ENCODE results near the gene MRPL11.

MRPL11 gene

DNA sequence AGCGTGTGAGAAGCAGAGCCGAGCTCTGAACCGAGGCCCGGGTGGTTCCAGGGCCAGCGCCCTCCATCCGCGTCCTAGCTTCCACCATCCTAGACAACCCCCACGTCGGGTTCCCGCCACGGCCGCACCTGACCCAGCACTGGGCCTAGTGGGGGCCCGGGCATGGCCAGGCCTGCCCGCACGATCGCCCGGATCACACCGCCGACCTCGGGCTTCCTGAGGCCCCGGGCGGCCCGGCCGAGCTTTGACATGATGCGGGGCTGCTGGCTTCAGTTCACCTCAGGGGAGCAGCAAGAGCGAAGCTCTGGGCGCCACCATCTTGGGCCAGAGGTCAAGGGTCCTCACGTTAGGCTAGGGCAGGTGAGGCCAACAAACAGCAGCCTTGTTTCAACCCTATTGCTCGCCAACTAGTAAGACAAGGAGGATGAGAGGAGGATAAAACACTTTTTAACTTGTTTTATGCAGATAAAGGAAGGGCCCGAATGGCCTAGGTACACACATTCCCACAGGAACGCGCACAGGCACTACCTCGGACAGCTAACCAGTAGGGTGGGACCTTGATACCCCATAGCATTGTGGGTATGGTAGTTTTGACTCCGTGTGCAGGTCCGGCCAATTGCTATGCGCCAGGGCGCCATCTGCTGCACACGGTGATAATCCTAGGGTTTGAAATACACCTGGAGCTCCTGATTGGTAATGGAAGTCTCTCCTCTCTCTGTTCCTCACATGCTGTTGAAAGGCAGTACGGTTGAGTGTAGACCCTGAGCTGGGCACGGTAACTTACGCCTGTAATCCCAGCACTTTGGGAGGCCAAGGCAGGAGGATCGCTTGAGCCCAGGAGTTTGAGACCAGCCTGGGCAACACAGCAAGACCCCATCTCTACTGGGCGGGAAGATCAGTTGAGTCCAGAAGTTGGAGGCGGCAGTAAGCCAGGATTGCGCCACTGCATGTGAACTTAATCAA lies at the start of gene MRPL11:
TSS of gene MRPL11 (minus strand) at position 345 of the 963 bp plus-strand sequence. CDS start at position 251, 94 bp downstream.
- peak; percentile 97 to 98 for ATAC-seq

DNA sequence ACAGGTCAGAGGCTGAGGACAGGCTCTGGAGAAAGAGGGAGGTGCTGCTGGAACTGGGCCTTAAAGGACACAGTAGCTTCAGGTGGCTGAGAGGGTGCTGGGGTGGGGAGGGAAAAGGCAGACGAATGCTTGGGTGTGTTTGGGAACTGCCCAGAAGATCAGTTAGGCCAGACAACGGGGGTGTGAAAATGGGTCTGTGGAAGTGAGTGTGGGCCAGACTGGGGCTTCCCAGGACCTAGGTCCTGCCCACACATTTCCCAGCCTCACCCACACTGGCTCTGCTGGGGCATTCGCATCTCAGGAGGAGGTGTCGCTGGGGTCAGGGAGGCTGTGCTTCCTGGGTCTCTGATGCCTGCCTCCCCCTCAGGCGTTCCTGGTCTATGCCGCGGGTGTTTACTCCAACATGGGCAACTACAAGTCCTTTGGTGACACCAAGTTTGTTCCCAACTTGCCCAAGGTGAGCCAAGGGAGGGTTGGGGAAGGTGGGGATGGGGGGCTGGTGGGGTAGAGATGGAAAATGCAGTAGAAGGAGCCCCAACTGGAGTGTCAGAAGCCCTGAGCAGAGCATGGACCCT lies 46.2 kb upstream of the MRPL11 start:
- ATAC-seq = no peak

DNA sequence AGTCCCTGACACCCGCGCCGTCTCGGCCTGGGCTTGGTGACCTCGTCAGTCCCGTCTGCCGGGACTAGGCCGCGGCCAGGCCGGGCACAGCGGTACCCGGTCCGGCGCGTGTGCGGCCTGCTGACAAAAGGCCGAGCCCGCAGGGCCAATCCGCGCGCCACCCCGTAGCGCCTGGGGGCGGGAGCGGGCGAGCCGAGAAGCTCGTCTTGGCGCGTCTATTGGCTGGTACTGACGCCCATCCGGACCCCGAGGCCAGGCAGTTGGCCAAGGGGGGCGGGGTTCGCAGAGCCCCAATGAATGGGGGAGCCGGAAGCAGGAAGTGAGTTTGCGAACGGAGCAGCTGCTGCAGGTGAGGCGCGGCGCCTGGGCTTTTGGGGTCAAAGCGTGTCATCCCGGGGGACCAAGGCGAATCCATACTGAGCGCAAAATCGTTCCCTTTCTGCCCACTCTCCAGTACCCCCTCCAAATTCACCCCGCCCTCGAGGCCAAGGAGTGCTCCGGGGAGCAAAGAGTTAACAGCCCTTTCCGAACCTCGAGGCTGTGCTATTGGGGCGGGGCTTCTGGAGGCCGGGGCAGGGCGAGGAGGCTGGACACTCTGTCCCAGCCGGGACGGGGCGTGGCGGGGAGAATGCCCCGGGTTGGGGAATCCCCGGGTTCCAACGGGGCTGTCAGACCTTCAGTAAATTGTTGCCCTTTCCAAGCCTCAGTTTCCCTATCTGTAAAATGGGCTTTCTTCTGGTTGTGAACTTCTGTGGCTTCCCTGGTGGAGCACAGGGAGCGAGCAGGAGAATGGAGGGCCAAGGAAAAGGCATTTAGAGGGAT lies 41.7 kb upstream of the MRPL11 start, which contains the start of gene DPP3:
TSS of gene DPP3 (plus strand) at position 318 of the 822 bp plus-strand sequence. CDS start 1,767 bp downstream, outside the sequence.
- peak; percentile 98 for ATAC-seq

DNA sequence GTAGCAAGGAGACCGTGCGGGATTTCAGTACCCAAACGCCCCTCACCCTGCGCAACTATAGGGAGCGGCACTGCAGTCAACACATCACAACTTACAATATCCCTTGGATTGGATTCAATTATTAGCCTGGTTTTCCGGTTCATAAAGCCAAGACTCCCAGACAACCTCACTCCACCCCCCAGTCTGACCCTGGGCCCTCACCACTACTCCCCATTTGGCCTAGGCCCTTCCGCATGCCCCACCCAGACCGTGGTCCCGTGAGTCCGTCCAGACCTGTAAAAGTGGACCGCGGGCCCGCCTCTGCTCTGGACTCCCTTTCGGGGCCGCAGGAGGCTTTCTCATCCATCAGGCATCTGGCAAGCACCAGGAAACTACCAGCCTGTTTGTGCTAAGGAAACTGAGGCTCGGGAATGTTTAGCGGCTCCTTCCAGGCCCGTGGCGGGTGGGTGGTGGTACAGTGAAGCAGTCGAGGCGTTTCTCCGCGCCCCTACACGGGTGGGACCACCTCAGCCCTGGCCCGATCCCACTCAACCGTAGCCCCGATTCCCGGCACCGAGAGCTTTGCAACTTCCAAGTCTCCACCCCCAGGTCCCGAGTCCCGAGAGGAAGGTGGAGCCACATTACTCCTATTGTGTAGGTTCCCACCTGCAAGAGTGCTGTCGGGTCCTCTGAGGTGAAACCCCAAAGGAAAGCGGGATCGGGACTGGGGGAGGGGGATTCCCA lies 40.9 kb upstream of the MRPL11 start:
- peak in 1 of 2 donors; percentile 8 for ATAC-seq

DNA sequence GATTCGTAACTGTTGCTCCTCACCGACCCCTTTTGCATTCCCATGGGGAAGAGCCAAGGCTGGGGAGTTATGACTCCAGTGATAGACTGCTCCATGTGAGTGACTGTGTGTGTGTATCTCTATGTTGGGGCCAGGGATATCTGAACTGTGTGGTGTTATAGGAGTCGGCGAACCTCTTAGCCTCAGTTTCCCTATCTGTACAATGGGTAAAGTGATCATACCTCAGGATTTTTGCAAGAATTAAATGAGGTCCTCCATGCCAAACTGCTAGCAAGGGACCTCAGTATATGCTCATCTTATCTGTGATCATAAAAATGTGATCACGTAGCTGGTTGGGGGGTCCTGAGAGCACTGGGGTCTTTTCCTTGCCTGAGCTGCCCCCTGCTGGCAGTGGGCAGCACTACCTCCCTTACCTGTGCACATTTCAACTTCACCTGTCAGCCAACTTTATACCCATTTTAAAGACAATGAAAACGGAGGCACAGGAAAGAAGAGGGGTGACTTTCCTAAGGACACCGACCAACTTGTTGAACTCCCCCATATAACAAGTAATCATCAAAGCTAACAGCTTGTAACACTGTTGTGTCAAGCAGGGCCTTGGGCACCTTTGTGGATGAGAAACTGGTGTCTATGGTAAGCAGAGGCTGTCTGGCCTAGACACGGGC lies 40.2 kb upstream of the MRPL11 start:
- ATAC-seq = no peak

DNA sequence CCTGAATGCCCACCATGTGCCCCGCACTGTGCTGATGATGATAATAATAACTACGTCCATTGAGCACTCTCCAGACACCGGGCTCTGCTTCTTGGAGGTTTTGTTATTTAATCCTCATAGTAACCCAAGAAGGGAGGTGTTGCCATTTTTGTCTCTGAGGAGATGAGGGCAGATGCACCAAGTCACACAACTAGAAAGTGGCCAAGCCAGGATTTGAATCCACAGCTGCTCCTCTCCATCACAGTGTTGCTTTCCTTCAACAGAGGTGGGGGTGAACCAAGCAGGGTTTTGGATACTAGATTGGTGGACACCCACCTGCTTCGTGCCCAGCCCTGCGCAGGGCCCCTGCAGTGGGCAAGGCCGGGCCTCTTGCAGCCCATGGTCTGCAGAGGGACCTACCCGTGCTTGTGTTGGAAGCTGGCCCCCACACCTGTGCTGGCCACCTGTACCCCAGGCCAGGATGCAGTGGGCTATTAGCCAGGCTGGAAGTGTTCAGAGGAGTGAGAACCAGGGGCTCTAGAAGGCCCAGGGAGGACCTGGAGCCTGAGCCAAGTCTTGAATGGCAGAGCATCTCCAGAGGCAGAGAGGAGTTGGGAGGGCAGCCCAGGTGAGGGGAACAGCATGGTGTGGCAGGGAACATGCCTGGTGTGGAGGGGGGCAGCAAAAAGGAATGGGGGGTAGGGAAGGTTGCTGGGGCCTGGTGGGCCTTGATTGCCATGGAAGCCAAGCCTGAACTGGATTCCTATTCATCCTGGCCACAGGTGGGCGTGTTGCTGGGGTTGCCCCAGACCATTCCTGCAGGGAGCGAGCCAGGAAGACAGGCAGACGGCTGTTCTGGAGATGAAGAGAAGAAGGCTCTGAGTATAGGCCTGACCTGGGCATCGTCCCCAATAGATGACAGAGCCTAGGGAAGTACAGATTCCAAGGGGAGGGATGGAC lies 38.9 kb upstream of the MRPL11 start:
- no peak for ATAC-seq

DNA sequence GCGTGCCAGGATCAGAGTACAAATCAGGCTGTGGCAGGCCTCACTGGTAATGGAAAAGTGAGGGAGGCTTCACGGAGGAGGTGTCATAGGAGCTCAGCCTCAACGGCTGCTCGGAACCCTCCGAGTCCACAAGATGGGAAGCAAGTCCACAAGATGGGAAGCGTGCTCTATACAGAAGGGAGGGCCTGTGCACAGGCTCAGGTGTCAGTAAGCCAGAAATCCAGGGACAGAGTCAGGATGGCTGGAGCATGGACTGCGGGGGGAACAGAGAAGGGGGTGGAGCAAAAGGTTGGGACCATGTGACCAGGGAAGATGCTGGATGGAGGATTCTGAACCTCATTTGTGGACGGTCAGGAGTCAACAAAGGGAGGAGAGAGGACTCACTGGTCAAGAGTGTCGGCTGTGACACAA lies 38.2 kb upstream of the MRPL11 start:
- ATAC-seq = no peak

DNA sequence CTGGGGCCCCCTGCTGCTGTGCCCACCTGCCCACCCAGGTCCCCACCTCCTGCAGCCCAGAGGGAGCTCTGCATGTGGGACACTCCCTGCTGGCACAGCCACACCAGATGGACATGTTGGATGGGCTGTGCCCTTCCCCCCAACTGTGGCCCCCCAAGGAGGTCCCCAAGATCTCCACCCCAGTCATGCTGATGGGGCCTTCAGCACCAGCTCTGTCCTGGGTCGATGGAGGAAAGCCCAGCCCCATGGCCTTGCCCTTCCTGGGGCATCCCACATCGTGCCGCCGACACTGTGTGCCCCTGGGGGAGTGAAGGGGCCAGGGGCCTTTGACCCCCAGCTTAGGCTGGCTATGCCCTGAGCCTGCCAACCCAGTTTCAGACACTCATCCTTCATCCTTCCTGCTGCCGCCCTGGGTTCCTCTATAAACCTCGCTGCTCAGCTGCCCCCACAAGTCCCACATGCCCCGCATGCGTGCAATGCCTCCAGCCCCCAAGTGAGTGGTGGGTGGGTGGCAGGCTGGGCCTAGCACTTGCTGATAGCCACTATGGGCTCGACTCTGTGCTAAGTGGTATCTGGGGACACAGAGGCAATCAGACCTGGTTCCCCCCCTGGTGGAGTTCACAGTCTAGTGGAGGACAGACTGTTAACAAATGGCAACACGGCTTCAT lies 37.7 kb upstream of the MRPL11 start:
- ATAC-seq = no peak

DNA sequence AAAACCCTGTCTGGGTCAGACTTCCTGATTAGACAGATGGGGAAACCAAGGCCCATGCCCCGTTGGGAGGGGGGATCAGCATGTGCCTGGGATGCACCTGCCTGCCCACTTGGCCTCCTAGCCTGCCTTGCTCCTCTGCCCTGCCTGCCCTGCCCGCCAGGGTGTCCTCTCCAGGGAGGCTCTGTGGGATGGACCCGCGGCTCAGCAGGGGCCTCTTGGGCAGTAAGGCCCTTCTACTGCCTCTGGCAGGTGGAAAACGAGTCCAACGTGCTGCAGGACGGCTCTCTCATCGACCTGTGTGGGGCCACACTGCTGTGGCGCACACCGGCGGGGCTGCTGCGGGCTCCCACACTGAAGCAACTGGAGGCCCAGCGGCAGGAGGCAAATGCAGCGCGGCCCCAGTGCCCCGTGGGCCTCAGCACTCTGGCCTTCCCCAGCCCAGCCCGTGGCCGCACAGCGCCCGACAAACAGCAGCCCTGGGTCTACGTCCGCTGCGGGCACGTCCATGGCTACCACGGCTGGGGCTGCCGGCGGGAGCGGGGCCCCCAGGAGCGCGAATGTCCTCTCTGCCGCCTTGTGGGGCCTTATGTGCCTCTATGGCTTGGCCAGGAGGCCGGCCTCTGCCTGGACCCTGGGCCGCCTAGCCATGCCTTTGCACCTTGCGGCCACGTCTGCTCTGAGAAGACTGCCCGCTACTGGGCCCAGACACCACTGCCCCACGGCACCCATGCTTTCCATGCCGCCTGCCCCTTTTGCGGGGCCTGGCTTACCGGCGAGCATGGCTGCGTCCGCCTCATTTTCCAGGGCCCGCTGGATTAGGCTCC lies 36.9 kb upstream of the MRPL11 start:
- no peak for ATAC-seq

DNA sequence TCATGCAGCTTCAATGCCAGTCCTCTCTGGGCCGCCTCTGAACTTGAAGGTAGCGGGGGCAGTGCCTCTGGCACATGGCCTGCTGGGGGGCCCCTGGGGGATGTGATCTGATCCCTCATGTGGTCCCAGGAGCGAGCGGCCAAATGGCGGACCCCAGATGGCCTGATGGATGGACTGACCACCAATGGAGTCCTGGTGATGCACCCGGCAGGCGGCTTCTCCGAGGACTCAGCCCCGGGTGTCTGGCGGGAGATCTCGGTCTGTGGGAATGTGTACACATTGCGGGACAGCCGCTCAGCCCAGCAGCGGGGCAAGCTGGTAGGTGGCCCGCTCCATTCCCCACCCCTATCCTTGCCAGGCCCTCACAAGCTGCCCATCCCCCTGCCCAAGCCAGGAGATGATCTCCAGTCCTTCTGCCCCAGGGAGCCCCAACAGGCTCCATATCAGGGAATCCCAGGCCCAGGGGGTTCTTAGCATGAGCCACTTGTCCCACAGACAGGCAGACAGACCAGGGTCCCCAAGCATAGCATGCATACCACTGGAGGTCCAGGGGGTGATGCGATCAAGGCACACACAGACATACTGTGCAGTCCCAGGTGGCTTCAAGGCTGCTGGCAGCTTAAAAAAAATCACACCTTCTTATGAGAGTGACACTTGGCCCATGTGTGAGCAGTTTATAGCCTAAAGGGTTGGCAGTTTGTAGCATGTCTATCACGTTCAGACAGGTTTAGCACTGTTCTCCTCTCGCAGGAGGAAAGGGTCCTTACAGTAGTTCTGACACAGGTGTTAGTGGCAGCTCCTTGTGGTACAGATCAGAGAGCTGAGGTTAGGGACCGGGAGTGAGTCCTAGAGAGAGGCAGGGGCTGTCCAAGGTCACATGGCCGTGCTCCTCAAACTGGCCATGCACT lies 35.2 kb upstream of the MRPL11 start:
- no peak for ATAC-seq

DNA sequence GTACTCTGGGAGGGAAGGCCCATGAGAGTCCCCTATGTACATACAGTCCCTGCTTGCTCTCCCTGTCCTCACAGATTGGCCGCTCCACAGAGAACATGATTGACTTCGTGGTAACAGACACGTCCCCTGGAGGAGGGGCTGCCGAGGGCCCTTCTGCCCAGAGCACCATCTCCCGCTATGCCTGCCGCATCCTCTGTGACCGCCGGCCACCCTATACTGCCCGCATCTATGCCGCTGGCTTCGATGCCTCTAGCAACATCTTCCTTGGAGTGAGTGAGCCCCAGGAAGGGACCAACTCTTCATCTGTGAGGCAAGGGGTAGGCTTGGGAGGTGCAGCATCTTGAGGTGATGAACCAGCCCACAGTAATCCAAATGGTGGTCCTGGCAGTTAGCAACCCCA lies 34.5 kb upstream of the MRPL11 start:
- no peak for ATAC-seq

DNA sequence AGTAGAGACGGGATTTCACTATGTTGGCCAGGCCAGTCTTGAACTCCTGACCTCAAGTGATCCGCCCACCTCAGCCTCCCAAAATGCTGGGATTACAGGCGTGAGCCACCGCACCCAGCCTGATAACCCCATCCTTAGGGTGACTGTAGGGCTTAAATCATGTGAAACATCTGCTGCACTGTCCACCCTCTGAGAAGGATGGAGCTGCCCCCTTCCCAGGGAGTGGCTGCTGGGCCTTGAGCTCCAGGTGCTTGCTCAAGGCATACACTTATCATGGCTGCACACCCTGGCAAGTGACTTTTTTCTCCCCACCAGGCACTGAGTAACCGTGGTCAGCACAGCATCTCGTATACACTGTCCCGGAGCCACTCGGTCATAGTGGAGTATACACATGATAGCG lies 33.4 kb upstream of the MRPL11 start:
- no peak for ATAC-seq

DNA sequence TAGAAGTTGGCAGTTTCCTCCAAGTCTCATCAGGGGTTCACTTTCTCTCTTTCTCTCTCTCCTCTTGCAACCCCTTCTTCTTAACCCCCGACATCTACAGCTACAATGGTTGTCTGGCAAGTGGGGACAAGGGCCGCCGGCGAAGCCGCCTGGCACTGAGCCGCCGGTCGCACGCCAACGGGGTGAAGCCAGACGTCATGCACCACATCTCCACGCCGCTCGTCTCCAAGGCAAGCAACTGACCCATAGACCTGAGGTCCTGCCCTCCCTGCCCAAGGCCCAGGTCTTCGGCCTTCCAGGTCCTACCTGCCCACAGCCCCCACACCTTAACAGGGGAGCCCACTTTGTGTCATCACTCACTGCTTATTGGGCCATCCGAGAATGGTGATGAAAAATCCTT lies 32.5 kb upstream of the MRPL11 start:
- no peak for ATAC-seq

DNA sequence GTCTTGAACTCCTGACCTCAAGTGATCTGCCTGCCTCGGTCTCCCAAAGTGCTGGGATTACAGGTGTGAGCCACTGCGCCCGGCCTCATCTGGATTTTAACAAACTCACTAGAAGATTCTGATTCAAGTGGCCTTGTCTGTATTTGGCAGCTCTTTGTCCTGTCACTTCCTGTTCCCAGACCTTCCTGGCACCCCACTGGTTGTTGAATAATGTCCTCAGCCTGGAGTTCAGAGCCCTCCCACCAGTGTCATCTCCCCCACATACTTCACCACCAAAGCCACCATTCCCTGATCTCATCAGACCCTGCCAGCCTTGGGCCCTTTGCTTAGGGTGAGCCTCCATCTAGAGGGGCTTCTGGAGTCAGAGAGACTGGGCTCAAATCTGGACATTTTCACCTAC lies 31.4 kb upstream of the MRPL11 start:
- no peak for ATAC-seq

DNA sequence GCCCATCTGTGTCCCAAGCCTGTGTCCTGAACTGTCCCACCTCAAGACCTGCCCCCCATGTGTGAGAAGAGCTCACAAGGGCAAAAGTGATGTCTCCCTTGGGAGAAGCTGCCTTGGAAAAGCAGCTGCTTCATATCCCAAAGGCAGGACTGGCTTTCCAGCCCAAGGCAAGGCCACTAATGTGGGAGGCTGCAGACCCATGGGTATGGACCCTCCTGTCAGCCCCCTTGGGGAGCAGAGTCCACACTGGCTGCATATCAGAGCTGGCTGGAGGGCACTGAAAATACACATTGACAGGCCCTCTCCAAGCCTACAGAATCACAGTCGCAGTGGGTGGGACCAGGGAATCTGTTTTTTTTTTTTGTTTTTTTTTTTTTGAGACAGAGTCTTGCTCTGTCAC lies 30.8 kb upstream of the MRPL11 start:
- ATAC-seq = no peak

DNA sequence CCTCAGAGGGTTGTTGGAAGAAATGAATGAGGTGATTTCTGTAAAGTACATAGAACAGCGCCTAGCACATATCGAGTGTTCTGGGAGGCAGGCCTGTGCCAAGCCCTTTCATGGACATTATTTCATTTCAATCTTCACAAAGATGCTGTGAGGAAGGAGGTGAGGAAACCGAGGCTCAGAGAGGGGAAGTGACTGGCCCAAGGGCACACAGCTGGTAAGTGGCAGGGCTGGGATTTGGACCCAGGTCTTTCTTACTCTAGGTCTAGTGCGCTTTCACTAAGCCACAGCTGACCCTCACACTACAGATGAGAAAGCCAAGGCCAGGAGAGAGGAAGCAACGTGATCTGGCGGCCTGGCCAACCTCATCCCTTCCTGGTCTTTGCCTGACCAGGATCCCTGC lies 30.0 kb upstream of the MRPL11 start:
- no peak for ATAC-seq

DNA sequence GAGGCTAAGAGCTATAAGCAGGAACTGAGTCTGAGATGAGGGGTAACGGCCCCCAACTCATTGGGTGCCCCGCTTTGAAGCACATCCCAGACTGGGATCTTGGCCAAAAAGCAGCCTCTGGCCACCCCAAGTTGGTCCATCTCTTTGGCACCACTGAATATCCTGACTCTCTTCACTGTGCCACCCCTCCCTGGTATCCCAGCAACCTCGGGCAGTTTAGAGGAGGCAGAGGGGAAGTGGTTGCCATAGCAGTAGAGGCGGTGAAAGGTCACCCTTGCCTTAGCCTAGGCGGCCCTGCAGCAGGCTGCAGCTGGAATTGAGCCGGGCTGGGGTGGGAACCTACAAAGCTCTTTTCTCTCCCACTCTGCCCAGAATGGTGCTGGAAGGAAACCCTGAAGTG lies 29.1 kb upstream of the MRPL11 start:
- no peak for ATAC-seq

DNA sequence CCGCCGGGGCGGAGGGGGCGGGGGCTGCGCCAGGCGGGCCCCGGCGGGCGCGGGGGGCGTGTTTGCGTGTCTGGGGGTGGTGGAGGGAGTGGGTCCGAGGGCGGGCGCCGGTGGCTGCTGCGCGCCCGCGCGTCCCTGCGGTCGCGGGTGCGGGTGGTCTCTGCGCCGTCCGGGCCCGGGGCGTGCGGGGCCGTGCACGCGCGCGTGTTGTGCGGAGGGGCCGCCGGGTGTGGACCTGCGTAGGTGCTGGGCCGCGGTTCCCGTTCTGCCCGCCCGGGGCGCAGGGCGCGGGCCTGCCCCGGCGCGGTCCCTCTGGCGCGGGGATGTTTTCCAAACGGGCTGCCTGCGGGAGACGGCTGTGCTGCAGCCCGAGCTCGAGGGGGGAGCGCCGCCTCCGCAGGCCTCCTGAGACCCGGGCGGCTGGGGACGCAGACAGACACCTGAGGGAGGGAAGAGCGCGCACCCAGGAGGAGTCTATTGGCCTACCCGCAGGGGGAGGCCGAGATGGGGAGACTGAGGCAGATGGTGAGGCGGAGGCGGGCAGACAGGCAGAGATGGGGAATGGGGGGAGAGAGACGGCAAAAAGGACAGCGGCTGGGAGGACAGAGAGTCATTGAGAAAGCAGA lies 28.5 kb upstream of the MRPL11 start:
- ATAC-seq = peak; percentile 59 to 65

All from activated CD4-positive, CD25-positive, alpha-beta regulatory T cell treated with anti-CD3 and anti-CD28 coated beads, Interleukin-2, amount 50 U/mL, for 24 hours (primary cell).